ENCODE measurements around the gene PRPF38A. TPM values are rescaled to one million over a fixed set of nuclear protein-coding genes. Genes with fewer than 3 reads are reported as not detected.

PRPF38A gene
- total RNA-seq, 1 donor from 2014 or later = 61.9 TPM

- no peak overlapping the region for H3K4me3 Mint-ChIP-seq (ENCODE audit: unreplicated experiment)
- H3K9me3 Mint-ChIP-seq (ENCODE audit: unreplicated experiment) = no peaks in the 10 kb centered on the region
- peaks cover 10% of the 10 kb centered on the region for H3K4me1 Mint-ChIP-seq (ENCODE audit: unreplicated experiment)
- TF ChIP-seq CTCF (IDR thresholded peaks at IDR 0.05; ENCODE audit: unreplicated experiment) = no peak
- H3K27me3 Mint-ChIP-seq (ENCODE audit: unreplicated experiment) = no peaks in the 10 kb centered on the region
- DNase-seq (ENCODE audit: low spot score) = no peak
- peaks cover 23% of the 10 kb centered on the region for H3K36me3 Mint-ChIP-seq (ENCODE audit: low read depth, unreplicated experiment)
- H3K27ac Mint-ChIP-seq (ENCODE audit: unreplicated experiment) = no peak overlapping the region
These were observed 22.8 kb downstream of the PRPF38A start for GRCh38 chr1:52427152-52427551.

GRCh38 chr1:52432807-52433206 is 28.4 kb downstream of the PRPF38A start:
- Mint-ChIP-seq H3K27me3 (ENCODE audit: unreplicated experiment) (no peaks in the 10 kb centered on the region), H3K4me1 (ENCODE audit: unreplicated experiment) (no peaks in the 10 kb centered on the region), H3K9me3 (ENCODE audit: unreplicated experiment) (no peaks in the 10 kb centered on the region), H3K36me3 (ENCODE audit: low read depth, unreplicated experiment) (peaks cover 31% of the 10 kb centered on the region), H3K27ac (ENCODE audit: unreplicated experiment) (no peak overlapping the region), H3K4me3 (ENCODE audit: unreplicated experiment) (no peak overlapping the region)
- TF ChIP-seq CTCF (IDR thresholded peaks at IDR 0.05; ENCODE audit: unreplicated experiment) = no peak
- no peak for DNase-seq (ENCODE audit: low spot score)

DNA sequence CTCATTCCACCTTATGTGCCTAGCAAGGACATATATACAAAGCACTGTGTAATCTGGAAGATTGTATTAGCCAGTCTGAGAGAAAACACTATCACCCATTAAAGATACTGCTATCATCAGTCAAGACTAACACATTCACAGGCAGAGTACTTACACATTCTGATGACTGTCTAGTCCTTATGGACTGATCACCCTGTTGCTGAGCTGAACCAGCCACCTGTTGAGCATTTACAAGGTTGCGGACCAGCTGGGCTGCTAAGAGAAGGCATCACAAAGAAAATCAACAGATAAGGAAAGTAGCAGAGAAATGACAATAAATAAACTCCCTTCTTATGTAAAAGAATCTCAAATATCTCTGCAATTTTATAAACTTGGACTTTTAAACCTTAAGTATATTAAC is 30.8 kb downstream of the PRPF38A start:
- Mint-ChIP-seq H3K9me3 (ENCODE audit: unreplicated experiment) (no peaks in the 10 kb centered on the region), H3K27ac (ENCODE audit: unreplicated experiment) (no peak overlapping the region), H3K27me3 (ENCODE audit: unreplicated experiment) (no peaks in the 10 kb centered on the region), H3K4me3 (ENCODE audit: unreplicated experiment) (no peak overlapping the region), H3K4me1 (ENCODE audit: unreplicated experiment) (no peaks in the 10 kb centered on the region), H3K36me3 (ENCODE audit: low read depth, unreplicated experiment) (peaks cover 24% of the 10 kb centered on the region)
- DNase-seq (ENCODE audit: low spot score) = no peak
- no peak for TF ChIP-seq CTCF (IDR thresholded peaks at IDR 0.05; ENCODE audit: unreplicated experiment)

GRCh38 chr1:52435650-52436049 is 31.2 kb downstream of the PRPF38A start:
- Mint-ChIP-seq H3K4me3 (ENCODE audit: unreplicated experiment) (no peak overlapping the region), H3K36me3 (ENCODE audit: low read depth, unreplicated experiment) (peaks cover 23% of the 10 kb centered on the region), H3K4me1 (ENCODE audit: unreplicated experiment) (no peaks in the 10 kb centered on the region), H3K9me3 (ENCODE audit: unreplicated experiment) (no peaks in the 10 kb centered on the region), H3K27me3 (ENCODE audit: unreplicated experiment) (no peaks in the 10 kb centered on the region), H3K27ac (ENCODE audit: unreplicated experiment) (peak overlapping the region; percentile 14)
- TF ChIP-seq CTCF (IDR thresholded peaks at IDR 0.05; ENCODE audit: unreplicated experiment) = no peak
- no peak for DNase-seq (ENCODE audit: low spot score)

GRCh38 chr1:52436817-52437216 is 32.4 kb downstream of the PRPF38A start:
- Mint-ChIP-seq H3K27me3 (ENCODE audit: unreplicated experiment) (no peaks in the 10 kb centered on the region), H3K27ac (ENCODE audit: unreplicated experiment) (no peak overlapping the region), H3K9me3 (ENCODE audit: unreplicated experiment) (no peaks in the 10 kb centered on the region), H3K4me1 (ENCODE audit: unreplicated experiment) (no peaks in the 10 kb centered on the region), H3K36me3 (ENCODE audit: low read depth, unreplicated experiment) (peaks cover 20% of the 10 kb centered on the region), H3K4me3 (ENCODE audit: unreplicated experiment) (no peak overlapping the region)
- no peak for DNase-seq (ENCODE audit: low spot score)
- TF ChIP-seq CTCF (IDR thresholded peaks at IDR 0.05; ENCODE audit: unreplicated experiment) = no peak
